ENCODE results near the gene LARP6.
"Not testable (repeated sequence)": the region's sequence is repeated elsewhere in the genome, so short reads cannot be mapped to it uniquely, and the experiment has no call there.

LARP6 gene

DNA sequence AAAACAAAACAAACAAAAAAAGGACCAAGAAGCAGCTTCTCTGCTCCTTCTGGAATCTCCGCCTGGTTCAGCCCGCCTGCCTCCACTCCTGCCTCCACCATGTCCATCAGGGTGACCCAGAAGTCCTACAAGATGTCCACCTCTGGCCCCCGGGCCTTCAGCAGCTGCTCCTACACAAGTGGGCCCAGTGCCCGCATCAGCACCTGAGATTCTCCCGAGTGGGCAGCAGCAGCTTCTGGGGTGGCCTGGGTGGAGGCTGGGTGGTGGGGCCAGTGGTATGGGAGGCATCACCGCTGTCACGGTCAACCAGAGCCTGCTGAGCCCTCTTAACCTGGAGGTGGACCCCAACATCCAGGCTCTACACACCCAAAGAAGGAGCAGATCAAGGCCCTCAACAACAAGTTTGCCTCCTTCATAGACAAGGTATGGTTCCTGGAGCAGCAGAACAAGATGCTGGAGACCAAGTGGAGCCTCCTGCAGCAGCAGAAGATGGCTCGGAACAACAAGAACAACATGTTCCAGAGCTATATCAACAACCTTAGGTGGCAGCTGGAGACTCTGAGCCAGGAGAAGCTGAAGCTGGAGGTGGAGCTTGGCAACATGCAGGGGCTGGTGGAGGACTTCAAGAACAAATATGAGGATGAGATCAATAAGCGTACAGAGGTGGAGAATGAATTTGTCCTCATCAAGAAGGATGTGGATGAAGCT lies 4.8 kb upstream of the LARP6 start:
- not testable (repeated sequence) for DNase-seq (ENCODE audit: low read depth in 2 of 2)

DNA sequence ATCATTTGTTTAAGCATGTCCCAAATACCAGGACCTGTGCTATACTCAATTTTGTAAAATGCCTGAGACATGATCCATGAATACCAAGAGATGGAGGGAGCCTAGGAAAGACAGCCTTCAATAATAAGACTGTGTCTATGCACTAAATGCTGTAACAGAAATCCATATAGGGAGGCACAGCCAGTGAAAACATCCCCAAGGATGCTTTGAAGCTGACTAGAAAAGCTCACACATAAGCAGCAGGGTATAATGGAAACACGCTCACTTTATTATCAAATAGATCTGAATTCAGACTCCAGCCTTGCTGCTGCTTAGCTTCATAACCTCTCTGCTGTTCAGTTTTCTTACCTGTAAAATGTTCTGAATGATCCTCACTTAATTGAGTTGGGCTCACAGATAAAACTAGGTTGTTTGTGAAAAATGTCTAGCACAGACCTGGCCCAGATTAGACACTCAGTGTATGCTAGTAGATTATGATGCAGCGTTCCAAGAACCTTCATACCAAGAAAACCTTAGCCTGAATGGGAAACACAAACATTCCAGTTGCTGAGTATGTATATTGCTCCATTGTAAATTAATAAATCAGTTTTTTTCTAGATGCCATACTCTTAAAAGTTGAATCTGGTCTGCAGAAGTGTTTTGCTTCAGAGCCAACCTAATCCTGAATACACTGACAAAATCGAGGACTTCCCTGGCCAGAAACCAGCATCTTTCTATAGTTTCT lies 3.8 kb upstream of the LARP6 start:
- no peak for DNase-seq (ENCODE audit: low read depth in 2 of 2)

DNA sequence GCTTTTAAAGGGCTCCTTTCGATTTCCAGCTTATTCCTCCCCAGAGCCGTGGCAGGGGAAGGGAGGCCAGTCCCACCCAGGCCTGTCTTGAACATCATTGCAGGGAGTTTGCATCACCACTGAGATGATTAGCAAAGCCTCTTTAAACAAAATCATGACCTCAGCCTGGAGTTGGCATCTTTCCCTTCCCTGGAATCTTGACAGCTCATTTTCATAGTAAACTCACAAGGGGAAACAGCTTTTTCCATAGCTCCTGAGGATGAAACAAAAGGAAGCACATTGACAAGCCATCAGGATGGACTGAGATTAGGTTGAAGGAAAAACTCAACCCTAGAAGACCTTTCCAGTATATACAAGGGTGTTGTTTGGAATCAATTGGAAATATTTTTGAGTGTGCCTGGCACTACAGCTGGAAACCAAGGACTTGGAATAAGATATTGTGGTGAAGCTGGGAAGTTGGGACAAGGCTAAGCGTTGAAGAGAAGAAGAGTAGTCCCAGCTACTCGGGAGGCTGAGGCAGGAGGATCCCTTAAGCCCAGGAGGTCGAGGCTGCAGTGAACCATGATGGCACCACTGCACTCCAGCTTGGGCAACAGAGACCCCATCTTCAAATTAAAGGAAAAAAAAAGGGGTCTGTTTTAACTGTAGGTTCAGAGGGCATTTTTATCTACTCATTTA lies 3.1 kb upstream of the LARP6 start:
- DNase-seq (ENCODE audit: low read depth in 2 of 2) = no peak

DNA sequence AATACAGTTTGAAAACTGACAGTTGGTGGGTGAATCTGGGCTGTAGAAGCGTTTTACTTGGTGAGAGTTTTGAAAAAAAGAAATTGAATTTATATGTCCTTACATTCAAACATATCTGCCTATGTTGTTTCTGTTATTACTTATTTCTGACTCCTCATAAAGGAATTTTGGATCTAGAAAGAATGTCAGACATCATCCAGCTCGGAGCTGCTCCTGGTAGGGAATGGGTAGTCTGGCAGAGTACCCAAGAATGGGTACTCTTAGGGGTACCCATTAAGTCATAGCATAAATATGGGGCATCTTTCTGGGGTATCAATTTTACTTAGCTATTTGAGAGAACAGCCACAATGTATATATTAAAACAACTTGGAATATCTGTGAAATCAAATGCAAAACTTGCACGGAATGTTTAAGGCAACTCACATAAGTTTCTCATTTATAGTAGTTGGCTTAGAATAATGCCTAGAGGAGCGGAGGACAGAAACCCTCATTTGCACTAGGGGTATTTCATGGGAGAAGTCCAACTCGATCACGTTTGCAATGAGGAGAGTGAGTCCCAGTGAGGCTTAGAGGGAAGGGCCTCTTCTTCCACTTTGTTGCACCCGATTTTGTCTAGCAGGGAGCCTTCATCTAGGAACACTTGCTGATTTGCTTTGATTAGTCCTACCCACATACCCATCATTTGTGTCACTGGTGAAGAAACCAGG lies 2.4 kb upstream of the LARP6 start:
- DNase-seq (ENCODE audit: low read depth in 2 of 2) = no peak

DNA sequence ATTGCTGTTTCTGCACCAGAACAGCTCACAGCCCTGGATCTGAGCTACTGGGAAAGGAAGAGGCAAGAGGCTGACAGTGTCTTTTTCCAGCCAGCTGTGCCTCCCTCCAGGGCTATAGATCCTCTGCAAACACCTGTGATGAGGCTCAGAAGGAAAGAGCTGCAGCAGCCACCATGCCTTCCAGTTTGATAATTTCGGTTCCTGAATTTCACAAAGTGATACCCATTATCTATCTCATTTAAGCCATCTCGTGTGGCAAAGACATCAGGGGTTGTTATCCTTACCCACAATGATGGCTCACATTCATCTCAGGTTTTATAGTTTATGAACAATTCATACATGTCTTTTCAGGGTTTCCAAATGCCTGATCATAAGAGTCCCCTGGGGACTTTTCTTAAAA lies 1.8 kb upstream of the LARP6 start:
- no peak for DNase-seq (ENCODE audit: low read depth in 2 of 2)

DNA sequence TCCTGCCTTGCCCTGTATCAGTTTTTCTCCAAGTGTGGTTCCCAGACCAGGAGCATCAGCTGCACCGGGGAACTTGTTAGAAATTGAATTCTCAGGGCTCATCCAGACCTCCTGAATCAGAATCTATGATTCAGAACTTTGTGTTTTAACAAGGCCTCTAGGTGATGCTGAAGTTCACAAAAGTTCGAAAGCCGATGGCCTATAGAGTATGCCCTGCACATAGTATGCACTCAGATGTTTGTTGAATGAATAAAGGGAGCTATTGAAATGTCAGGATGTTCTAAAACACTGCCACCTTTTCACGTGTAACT lies 664 bp upstream of the LARP6 start:
- no peak for DNase-seq (ENCODE audit: low read depth in 2 of 2)

DNA sequence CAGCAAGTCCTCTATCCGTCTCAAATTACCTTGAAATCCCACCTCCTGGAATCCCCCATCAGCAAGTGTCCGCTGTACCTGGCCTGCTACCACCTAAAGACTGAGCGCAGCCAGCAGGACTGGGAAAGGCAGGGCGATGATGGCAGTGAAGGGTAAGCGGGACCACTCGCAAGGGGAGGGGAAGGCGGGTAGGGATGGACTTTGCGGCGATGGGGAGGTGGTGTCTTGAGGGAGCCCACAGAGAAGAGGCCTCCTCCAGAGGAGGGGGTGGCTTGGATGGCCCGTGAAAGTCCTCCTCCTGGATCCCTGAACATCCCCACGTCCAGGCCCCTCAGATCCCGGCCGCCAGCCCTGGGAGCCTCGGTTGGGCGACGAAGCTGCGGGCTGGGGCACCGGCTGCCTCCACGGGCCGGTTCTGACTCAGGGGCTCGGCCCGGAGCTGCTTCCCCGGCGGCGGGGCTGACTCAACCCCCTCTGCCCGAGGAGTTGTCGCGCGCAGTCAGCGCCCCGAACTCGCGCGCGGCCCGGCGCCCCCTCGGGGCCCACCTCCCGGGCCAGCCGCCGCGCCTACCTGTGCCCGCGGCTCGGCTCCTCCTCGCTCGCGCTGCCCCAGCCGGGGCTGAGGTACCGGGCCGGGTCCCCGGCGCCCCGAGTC lies 512 bp downstream of the LARP6 start:
- DNase-seq (ENCODE audit: low read depth in 2 of 2) = no peak

DNA sequence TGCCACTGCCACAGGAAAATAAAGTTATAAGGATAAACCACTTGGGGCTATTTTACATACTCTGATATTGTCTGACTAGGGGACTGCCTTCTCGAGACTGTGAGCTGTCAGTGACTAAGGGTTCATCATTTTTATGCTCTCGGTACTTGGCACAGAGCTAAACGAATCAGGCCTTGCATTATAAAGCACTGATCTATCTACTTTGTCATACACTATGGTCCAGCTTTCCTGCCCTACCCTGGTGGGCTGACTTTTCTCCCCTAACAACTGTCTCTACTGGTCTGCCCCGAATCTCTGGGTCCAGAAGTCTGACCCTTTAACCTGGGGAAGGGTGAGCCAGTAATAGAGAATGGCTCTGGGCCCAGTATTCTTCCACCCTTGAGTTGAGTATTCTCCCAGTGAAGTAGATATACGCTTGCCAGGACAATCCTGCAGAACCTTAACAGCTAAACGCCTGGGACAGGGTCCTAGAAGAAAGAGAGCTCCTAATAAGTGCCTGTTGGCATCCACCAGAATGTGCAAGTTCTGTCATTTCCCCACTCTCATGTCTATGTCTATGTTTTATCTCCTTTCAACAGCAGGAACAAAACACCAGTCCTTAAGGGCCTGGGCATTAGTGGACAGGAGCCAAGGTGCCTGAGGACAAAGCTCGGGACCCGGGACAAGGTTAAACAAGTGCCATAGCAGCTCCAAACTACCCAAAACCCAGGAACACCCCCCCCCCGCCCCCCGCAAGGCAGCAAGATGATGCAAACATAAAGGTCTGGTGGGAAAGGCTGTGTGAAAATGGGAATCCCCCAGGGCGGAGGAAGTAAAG lies 1.2 kb downstream of the LARP6 start:
- DNase-seq (ENCODE audit: low read depth in 2 of 2) = no peak

DNA sequence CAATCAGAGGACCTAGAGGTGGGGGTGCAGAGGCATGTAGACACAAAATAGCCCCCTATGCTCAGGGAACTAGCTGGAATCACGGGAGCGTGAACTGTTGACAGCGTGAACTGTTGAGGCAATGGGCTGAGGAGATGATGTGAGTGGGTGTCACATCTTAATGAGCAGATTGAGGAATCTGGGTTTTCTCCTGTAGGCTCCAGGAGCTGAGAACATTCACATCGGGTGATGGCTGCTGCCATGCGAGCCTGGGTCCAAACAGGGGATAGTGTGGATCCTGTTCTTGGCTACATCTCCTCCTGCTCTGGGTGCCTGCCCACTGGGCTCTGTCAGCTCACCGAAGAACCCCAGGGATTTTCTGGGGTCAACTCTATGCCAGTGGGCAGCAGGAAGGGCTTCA lies 2.1 kb downstream of the LARP6 start:
- no peak for DNase-seq (ENCODE audit: low read depth in 2 of 2)

DNA sequence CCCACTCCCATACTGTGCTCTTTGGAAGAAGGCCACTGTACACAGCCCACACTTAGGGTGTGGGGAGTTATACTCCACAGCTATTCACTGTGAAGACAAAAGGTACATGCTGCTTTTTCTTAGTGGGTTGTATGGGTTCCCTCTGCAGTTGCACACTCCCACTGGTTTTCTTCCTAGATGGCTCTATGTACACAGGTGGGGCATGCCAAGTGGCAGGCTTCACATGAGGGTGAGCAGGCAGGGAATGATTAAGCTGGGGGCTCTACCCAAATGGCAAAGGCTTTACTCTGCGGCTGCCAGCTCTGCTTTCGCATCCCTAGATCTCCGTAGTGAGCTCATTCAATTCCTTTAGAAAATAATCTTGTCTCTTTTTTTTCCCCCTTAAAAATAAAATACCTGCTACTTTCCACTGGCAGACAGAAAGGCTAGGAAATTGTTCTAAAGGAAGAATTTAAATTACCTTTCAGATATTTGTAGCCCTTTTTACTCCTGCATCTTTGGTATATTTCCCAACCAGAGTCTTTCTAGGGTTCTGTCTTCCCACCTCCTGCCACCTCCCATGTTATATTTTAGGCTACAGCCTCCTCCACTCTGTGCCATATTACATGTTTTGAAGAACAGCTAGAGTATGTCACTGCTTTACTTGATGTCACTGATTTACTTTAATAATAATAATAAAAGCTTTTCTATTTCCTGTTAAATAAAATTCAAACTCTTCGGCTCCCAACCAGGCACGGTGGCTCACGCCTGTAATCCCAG lies 8.2 kb downstream of the LARP6 start:
- DNase-seq (ENCODE audit: low read depth in 2 of 2) = no peak

DNA sequence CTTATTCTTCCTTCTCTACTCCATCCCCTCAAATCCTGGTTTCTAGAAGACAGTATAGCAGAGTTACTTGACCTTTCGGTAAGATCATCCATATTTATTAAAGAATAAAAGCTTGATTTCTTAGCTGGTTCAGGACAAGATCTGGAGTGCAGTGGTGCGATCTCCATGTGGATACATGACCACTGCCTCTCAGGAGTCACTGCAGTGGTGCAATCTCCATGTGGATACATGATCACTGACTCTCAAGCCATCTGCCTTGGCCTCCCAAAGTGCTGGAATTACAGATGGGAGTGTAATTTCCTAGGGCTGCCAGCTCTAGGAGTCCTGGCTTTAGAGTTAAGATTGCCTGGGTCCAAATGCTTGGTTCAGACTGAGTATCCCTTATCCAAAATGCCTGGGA lies 16.5 kb downstream of the LARP6 start:
- no peak for DNase-seq (ENCODE audit: low read depth in 2 of 2)

DNA sequence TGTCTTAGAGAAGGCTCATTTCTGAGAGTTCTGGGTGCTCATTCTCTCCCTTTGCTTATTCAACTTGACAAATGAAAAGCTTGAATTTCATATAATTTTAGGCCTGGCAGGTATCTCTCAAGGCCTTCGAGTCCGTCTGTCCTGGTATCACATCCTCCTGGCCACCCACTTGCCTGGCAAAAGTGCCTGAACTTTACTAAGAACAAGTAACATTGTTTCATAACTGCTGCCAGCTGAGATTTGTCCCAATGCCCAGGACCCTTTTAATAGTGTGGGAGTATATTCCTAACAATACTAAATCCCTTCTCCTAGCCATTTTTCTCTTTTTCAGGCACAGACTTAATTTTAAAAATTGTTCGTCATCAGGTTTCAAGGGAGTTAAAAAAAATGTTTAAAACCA lies 18.1 kb downstream of the LARP6 start:
- no peak for DNase-seq (ENCODE audit: low read depth in 2 of 2)

DNA sequence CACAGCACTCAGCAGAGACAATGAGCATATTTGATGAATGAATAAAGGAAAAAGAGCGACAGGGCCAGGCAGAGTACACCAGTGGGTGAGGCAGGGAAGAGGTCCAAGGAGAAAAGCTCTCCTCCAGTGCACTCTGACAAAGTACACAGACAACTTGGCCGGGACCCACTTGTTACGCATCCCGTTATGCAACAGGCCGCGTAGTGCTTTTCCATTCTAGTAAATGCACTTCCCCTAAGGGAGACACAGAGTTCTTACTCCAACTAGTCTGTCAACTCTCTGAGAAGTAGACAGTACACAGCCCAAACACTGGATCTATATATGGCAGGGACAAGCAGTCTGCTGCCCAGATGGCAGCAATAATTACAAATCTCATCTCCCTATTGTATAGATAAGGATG lies 18.5 kb downstream of the LARP6 start:
- no peak for DNase-seq (ENCODE audit: low read depth in 2 of 2)

DNA sequence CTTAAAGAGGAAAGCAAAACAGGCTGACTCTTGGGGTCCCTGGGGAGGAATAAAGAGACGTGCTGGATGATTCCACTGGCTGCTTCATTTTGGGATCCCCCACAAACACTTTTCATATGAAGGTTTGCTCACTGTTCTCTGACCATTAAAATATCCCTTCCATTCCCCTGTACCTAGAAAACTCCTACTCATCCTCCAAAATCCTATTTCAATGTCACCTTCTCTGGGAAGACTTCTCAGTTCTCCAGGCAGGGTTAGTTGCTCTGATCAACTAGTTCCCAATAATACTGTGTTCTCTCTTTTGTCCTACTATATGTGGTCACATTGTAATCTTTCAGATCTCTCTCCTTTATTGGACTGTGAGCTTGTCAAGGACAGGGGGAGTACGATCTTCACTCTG lies 19.0 kb downstream of the LARP6 start:
- DNase-seq (ENCODE audit: low read depth in 2 of 2) = no peak

DNA sequence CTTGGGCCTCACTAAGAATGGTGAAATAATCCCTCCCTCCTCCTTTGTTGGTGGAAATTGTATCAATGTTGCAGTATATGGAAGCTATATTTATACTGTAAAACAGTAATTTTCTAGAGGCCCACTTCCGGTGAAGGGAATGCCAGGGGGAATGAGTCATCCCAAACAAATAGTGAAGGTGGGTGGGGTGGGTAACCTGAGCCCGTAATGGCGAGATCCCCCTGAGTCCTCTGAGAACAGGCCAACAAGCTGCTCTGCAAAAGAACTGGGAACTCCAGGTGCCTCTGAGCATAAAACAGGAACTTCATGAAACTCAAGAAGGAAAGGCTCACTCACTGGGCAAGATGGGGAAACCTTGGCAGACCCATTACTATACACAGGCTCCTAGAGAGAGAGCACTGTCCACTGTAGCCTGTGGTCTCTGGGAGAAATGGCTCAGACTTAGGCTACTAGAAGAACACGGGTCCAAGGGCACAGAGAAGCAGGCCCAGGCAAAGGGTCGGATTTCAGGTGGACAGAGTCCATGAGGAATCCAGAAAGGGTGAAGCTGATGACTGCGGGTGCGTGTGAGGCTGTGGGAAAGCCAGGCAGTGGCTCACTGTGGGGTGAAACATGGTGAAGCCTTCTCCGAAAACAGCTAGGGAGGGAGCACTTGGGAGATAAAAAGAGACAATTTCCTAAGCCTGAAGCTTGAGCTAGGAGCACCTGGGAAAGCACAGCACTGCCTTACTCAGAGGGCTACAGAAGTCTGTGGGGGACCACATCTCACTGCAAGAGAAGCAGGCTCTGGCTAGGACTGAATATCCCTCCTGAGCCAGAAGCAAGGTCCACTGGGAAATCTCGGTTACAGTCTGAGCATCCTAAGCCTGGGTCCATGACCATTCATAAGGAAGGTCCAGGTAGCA lies 19.8 kb downstream of the LARP6 start:
- DNase-seq (ENCODE audit: low read depth in 2 of 2) = no peak

DNA sequence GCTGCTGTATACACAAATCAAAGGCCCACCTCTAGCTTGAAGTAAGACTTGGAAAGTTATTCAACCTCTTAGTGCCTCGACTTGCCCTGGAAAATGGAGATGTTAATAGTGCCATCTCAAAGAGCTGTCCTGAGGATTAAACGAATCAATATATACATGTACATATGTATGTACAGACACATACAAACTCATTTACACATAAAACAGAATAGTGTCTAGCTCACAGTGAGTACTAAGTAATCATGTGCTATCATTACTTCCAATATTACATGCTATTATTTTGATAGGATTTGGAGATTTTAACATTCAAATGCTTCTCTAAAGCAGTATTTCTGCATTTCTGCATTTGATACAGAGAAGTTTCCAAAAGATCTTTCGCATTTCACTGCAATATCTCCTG lies 20.5 kb downstream of the LARP6 start:
- DNase-seq (ENCODE audit: low read depth in 2 of 2) = no peak

DNA sequence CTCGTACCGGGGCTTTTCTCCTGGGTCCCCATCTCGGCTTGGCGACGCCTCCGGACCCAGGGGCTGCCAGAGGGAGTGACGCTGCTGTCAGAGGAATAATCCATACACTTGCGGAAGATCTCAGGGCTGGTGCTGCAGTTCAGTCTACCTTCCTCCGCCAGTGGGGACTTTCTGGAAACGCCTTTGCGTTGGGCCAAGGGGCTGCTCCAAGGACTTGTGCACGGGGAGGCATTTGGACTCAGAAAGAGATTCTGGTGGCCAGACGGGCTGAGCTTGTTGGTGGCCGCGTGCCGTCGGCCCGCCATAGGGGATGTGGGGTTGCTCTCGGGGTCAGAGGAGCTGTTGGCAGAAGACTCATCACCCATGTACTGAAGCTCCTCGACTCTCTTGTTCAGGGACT lies 21.8 kb downstream of the LARP6 start:
- no peak for DNase-seq (ENCODE audit: low read depth in 2 of 2)

DNA sequence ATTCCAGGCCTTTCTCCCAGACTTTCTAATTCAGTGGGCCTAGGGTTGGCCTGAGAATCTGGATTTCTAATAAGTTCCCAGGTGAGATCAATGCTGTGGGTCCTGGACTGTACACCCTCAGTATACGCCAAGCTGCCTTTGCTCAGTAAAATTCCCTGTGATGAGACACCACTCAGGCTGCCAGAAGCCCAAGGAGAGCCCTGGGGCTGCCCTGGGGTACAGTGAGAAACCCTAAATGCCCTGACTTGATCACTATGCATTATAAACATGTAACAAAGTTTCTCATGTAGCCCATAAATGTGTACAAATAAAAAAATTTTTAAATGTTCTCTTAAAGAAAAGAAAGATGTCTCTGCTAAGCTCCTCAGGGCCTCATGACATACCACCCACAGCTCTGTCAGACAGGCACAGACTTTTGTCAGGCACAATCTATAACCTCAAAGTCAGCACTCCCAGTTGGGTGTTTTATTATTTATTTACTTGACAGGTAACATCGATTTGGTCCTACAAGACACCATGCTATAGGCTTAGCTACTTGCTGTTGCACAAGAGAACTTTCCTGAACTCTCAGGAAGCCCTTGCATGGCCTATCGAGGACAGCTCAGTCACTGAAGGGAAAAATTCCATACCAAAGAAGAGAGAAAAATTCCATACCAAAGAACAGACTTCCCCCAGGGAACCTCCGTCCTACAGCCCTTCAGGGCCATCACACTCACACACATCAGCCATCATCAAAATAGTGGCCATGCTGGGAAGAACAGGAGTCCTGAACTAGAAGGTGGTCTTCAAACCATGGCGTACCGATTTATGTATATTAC lies 22.7 kb downstream of the LARP6 start:
- DNase-seq (ENCODE audit: low read depth in 2 of 2) = no peak

DNA sequence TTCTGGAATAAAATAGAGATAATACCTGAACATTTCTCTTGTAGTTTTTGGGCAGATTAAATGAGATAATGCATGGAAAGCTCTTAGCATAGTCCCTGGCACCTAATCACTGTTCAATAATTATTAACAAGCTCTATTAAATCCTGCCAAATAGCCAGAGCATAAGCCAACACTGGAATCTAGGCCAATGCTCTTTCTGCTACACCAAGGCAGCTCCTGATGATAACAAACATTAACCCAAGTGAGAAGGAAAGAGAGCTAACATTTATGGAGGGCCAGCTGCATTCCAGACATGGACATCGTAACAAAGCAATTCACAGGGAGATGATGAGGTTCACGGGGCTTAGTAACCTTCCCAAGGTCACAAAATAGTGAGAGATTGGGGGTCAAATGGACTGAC lies 23.3 kb downstream of the LARP6 start:
- no peak for DNase-seq (ENCODE audit: low read depth in 2 of 2)

All from activated CD8-positive, alpha-beta memory T cell treated with anti-CD3 and anti-CD28 coated beads for 4 hours (primary cell).